Stimulated activated naive CD8-positive, alpha-beta T cell treated with anti-CD3 and anti-CD28 coated beads, Interleukin-15, Interleukin-2, amounts not matched to agents 100 ng/mL and 50 ng/mL, for 24 hours (primary cell): Measurements from ENCODE around the gene CEP104.

Experiments
- H3K27ac Mint-ChIP-seq: one replicate; pipeline ENCODE4 v1.8.0; 2021; ENCODE audit warnings: mild to moderate bottlenecking, mixed read lengths
- H3K27me3 Mint-ChIP-seq: one replicate; pipeline ENCODE4 v1.8.0; 2021; ENCODE audit warnings: mixed read lengths
- H3K36me3 Mint-ChIP-seq: one replicate; pipeline ENCODE4 v1.8.0; 2021; ENCODE audit warnings: low read depth, mixed read lengths
- H3K4me1 Mint-ChIP-seq: one replicate; pipeline ENCODE4 v1.8.0; 2021; ENCODE audit warnings: low read depth, mixed read lengths
- H3K4me3 Mint-ChIP-seq: one replicate; pipeline ENCODE4 v1.8.0; 2021; ENCODE audit warnings: mild to moderate bottlenecking, mixed read lengths
- H3K9me3 Mint-ChIP-seq: one replicate; pipeline ENCODE4 v1.8.0; 2021; ENCODE audit warnings: mixed read lengths

CEP104 gene

GRCh38 chr1:3790500-3790923 lies 66.5 kb downstream of the CEP104 start:
- H3K27ac Mint-ChIP-seq: no peak overlapping the region
- H3K9me3 Mint-ChIP-seq: no peaks in the 10 kb centered on the region
- no peaks in the 10 kb centered on the region for H3K27me3 Mint-ChIP-seq
- H3K4me3 Mint-ChIP-seq: no peak overlapping the region
- peaks cover 57% of the 10 kb centered on the region for H3K4me1 Mint-ChIP-seq
- H3K36me3 Mint-ChIP-seq: peaks cover 31% of the 10 kb centered on the region

DNA sequence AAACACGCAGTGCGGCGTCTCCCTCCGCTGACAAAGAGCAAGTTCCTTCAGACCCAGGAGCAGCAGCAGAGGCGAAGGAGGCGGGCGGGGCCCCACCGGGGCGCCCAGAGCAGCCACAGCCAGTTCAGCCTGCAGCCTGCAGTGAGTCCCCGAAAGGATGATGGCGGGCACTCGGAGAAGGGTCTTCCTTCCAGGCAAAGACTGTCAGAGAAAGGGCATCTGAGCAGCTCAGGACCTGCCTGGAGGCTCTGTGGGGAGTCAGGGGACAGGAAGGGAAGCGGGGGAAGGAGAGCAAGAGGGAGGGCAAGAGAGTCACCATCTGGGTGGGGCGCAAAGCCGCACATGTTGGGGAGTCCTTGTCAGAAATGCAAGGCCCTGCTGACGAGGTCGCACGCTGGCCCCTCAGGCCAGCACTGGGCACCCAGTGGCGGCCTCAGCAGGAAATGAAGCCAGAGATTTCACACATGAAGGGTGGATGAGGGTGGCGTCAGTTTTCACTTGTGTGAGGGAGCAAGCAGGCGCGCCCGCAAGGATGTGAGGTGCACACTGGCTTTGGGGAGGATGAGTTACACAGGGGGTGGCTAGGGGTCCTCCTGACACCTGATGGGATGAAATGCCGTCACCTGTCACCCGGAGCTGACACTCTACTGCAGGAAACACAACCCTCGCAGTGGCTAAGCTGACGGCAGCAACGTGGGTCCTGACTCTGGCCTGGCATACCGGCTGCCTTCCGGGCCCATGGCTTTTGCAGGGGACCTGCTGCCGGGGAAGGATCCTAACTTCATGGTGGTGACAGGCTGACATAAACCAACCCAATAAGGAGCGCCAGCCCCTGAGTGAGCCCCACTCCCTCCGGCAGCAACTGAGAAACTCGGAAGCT lies 67.3 kb downstream of the CEP104 start:
- no peak overlapping the region for H3K4me3 Mint-ChIP-seq
- H3K27me3 Mint-ChIP-seq: no peaks in the 10 kb centered on the region
- no peak overlapping the region for H3K27ac Mint-ChIP-seq
- H3K36me3 Mint-ChIP-seq: peaks cover 28% of the 10 kb centered on the region
- peaks cover 48% of the 10 kb centered on the region for H3K4me1 Mint-ChIP-seq
- H3K9me3 Mint-ChIP-seq: no peaks in the 10 kb centered on the region

DNA sequence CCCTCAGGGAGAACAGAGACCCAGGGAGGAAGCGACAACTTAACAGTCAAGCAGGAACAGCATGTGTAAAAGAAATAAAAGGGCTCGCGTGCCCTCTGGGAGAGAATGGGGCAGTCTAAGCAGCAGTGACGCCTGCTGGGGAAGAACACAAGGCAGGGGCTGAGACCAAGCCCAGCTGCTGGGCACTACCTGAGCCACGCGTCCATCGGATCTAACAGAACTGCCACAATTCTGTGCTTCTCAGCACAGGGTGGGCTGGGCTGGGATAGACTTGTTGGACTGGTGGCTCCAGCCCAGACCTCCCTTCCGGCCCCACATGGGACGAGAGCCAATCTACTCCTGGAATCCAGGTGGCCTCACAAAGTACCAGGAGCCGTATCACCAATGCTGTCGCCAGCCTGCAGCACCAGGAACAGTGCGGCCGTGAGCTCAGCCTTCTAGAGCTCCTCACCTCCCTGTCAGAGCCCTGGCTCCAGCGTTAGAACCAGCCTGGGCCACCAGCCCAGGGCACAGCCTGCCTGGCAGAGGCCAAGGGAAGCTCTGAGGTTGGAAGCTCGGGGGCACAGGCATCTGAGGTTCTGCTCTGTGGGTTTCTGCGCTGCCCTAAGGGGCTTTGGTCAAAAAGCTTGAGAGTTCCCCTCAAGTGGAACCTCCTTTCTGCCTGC lies 68.1 kb downstream of the CEP104 start:
- no peaks in the 10 kb centered on the region for H3K9me3 Mint-ChIP-seq
- no peaks in the 10 kb centered on the region for H3K27me3 Mint-ChIP-seq
- no peak overlapping the region for H3K4me3 Mint-ChIP-seq
- H3K27ac Mint-ChIP-seq: no peak overlapping the region
- H3K4me1 Mint-ChIP-seq: peaks cover 41% of the 10 kb centered on the region
- H3K36me3 Mint-ChIP-seq: peaks cover 36% of the 10 kb centered on the region

DNA sequence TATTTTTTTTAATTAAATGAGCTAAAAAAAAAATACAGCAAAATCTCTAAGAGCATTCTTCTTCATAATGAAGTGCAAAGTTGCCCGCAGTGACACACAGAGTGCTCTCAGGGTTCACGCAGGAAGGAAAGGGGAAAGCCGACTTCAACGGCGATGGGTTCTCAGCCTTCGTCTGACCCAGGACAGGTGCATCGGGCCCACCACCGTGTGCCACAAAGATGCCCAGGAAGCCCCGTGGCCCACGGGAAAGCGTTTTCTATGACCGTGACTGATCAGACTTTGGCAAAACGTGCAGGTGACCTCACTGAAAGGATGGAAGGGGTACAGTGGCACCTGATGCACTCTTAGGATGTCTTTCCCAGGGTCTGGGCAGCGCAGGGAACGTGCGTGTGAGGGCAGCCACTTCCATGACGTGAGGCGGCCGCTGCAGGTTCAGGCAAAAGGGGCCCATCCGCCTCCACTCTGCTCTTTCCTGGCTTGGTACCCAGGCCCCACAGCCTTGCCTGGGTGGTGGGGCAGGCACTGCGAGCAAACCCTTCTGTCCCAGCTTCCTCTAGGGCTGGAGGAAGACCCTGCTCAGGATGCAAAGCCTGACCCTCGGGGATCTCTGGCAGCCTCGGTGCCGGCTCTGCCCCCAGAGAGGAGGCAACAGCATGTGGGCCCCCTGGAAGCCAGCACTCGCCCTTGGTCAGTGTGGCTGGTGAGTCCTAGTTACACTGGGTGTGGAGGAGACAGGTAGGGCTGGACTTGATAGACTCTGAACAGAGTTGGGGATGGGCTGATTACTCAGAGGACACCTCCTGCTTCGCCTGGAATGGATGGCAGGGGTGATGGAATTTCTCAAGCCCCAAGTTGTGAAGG lies 69.0 kb downstream of the CEP104 start:
- H3K4me3 Mint-ChIP-seq: no peak overlapping the region
- H3K36me3 Mint-ChIP-seq: peaks cover 38% of the 10 kb centered on the region
- peak overlapping the region; percentile 65 for H3K27ac Mint-ChIP-seq
- no peaks in the 10 kb centered on the region for H3K27me3 Mint-ChIP-seq
- no peaks in the 10 kb centered on the region for H3K9me3 Mint-ChIP-seq
- H3K4me1 Mint-ChIP-seq: peaks cover 31% of the 10 kb centered on the region

DNA sequence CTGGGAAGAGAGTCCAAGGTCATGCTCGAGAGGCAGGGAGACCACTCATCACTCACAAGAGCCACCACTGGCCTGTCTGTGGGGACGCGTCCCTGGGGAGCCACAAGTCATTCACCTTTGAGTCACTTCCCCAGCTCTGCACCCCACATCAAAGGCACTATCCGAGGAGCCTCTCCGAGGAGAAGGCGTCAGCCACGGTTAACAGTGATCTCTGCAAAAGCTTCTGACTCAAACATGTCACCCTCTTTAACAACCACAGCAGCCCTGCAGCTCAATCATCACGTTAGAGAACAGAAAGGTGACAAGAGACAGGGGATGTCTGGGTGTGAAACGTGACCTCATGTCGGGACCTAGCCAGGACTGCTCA lies 69.7 kb downstream of the CEP104 start:
- peak overlapping the region; percentile 65 for H3K27ac Mint-ChIP-seq
- H3K4me3 Mint-ChIP-seq: no peak overlapping the region
- no peaks in the 10 kb centered on the region for H3K27me3 Mint-ChIP-seq
- H3K9me3 Mint-ChIP-seq: no peaks in the 10 kb centered on the region
- H3K4me1 Mint-ChIP-seq: peaks cover 25% of the 10 kb centered on the region
- peaks cover 36% of the 10 kb centered on the region for H3K36me3 Mint-ChIP-seq

DNA sequence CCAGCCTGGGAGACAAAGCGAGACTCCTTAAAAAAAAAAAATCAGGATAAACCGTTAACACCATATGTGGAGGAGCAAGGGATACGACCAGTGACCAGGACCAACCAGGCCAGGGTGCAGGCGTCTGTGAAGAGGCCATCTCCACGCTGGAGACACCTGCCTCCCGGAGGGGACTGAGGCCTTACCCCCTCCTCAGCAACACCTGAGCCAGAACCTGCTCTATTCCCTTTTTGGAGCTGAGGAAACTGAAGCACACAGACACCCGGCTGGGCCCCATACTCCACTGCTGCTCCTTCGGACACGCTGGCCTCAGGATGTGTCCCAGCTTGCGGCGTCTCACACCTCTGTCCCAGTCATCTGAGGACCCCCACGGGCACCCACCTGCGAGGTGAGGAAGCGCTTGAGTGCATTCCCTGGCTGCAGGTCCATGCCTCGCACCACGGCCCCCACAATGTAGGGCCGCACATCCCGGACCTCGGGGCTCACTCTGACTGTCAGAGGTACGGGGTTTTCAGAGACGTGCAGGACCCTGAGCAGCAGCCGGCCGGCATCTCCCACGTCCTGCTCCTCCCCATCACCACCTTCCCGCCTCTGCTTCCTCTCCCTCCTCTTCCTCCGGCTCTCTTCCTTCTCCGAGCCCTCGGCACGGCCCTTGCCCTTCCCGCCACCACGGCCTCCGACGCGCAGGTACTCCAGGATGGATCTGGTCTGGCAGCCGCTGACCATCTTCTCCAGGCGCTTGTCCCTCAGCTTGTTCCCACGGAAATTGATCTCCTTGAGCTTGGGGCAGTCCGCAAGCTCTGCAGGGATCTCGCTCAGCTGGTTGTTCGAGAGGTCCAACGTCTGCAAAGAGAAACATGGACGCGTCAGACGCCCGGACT lies 70.3 kb downstream of the CEP104 start:
- Mint-ChIP-seq H3K27ac (peak overlapping the region; percentile 65), H3K36me3 (peaks cover 38% of the 10 kb centered on the region), H3K9me3 (no peaks in the 10 kb centered on the region), H3K4me1 (peaks cover 21% of the 10 kb centered on the region), H3K4me3 (no peak overlapping the region), H3K27me3 (no peaks in the 10 kb centered on the region)

- Mint-ChIP-seq H3K4me3 (no peak overlapping the region), H3K36me3 (peaks cover 47% of the 10 kb centered on the region), H3K4me1 (peaks cover 21% of the 10 kb centered on the region), H3K27ac (no peak overlapping the region), H3K27me3 (no peaks in the 10 kb centered on the region), H3K9me3 (no peaks in the 10 kb centered on the region)
These were observed 71.4 kb downstream of the CEP104 start for GRCh38 chr1:3785456-3786157.

GRCh38 chr1:3785045-3785444 lies 72.0 kb downstream of the CEP104 start:
- H3K27me3 Mint-ChIP-seq: no peaks in the 10 kb centered on the region
- H3K4me1 Mint-ChIP-seq: peaks cover 21% of the 10 kb centered on the region
- peaks cover 53% of the 10 kb centered on the region for H3K36me3 Mint-ChIP-seq
- H3K9me3 Mint-ChIP-seq: no peaks in the 10 kb centered on the region
- H3K27ac Mint-ChIP-seq: no peak overlapping the region
- no peak overlapping the region for H3K4me3 Mint-ChIP-seq

GRCh38 chr1:3783651-3784474 lies 73.1 kb downstream of the CEP104 start:
- H3K9me3 Mint-ChIP-seq: no peaks in the 10 kb centered on the region
- H3K36me3 Mint-ChIP-seq: peaks cover 55% of the 10 kb centered on the region
- H3K4me1 Mint-ChIP-seq: peaks cover 17% of the 10 kb centered on the region
- H3K27me3 Mint-ChIP-seq: no peaks in the 10 kb centered on the region
- H3K4me3 Mint-ChIP-seq: no peak overlapping the region
- H3K27ac Mint-ChIP-seq: no peak overlapping the region

DNA sequence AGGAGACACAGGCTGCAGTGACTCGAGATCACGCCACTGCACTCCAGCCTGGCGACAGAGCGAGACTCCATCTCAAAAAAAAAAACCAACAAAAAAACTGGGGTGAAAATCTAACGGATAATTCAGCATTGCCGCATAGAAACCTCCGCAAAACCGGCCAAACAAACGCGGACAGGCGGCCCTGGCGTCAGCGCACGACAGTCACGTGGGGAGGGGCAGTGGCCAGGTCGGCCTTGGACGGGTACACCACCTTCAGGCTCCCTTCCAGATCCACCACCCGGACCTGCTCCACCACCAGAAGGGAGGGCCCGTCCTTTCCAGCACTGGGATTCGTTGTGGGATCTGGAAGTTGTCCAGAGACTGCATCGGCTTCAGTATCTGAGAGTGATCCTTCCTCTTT lies 76.1 kb downstream of the CEP104 start:
- H3K27ac Mint-ChIP-seq: no peak overlapping the region
- no peak overlapping the region for H3K4me3 Mint-ChIP-seq
- H3K36me3 Mint-ChIP-seq: peaks cover 51% of the 10 kb centered on the region
- H3K9me3 Mint-ChIP-seq: no peaks in the 10 kb centered on the region
- H3K27me3 Mint-ChIP-seq: no peaks in the 10 kb centered on the region
- peaks cover under 1% of the 10 kb centered on the region for H3K4me1 Mint-ChIP-seq

- H3K27me3 Mint-ChIP-seq: no peaks in the 10 kb centered on the region
- no peaks in the 10 kb centered on the region for H3K9me3 Mint-ChIP-seq
- H3K36me3 Mint-ChIP-seq: peaks cover 46% of the 10 kb centered on the region
- no peak overlapping the region for H3K4me3 Mint-ChIP-seq
- peaks cover 4% of the 10 kb centered on the region for H3K4me1 Mint-ChIP-seq
- no peak overlapping the region for H3K27ac Mint-ChIP-seq
These were observed 77.0 kb downstream of the CEP104 start for GRCh38 chr1:3779912-3780416.

DNA sequence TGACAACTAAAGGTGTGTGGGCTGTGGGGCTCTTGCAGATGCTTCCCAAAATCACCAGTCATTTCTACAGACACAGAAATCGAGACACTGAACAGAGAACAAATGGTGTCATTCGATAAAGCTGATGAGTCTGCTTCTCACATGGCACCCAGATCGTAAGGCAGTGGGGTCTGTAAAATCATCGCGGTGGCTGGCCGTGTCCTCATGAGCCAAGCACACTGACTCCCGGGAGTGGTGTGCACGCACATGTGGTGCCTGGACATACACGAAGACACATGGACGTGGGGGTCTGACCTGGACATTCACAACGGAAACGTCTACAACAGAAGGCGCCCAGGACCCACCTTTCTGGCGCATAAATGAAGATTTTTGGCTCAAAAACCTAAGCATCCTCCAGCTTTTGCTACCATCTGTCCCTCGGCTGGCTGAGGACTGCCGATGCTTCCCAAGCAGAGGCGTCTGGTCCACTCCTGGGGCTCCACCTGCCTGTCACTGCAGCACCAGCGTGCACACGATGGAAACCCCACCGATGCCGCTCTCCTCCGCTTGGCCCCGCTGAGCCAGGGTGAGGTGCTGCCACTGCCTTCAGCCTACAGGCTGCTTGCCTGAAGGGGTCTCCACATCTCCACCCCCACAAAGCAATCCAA lies 77.6 kb downstream of the CEP104 start:
- Mint-ChIP-seq H3K27me3 (no peaks in the 10 kb centered on the region), H3K27ac (no peak overlapping the region), H3K4me1 (peaks cover 4% of the 10 kb centered on the region), H3K9me3 (no peaks in the 10 kb centered on the region), H3K36me3 (peaks cover 43% of the 10 kb centered on the region), H3K4me3 (no peak overlapping the region)
